ENCODE data around the gene DYSF.

Gene DYSF

GRCh38 chr2:71554028-71554705 is 100.8 kb downstream of the DYSF start:
- DNase-seq (ENCODE audit: low spot score): no peak

- DNase-seq (ENCODE audit: low spot score): no peak
Measured at GRCh38 chr2:71554706-71555056, 101.3 kb downstream of the DYSF start.

GRCh38 chr2:71555798-71556454 is 102.6 kb downstream of the DYSF start:
- DNase-seq (ENCODE audit: low spot score): no peak

GRCh38 chr2:71556692-71557250 is 103.4 kb downstream of the DYSF start:
- DNase-seq (ENCODE audit: low spot score): no peak

GRCh38 chr2:71557321-71557720 is 104.0 kb downstream of the DYSF start:
- no peak for DNase-seq (ENCODE audit: low spot score)

- DNase-seq (ENCODE audit: low spot score): no peak
Measured at GRCh38 chr2:71558300-71559051, 105.1 kb downstream of the DYSF start.

GRCh38 chr2:71559080-71559827 is 105.9 kb downstream of the DYSF start:
- DNase-seq (ENCODE audit: low spot score): no peak

GRCh38 chr2:71559828-71560637 is 106.7 kb downstream of the DYSF start:
- no peak for DNase-seq (ENCODE audit: low spot score)

GRCh38 chr2:71560638-71561011 is 107.3 kb downstream of the DYSF start:
- DNase-seq (ENCODE audit: low spot score): no peak

GRCh38 chr2:71561441-71562267 is 108.3 kb downstream of the DYSF start:
- no peak for DNase-seq (ENCODE audit: low spot score)

GRCh38 chr2:71562518-71562917 is 109.2 kb downstream of the DYSF start:
- DNase-seq (ENCODE audit: low spot score): no peak

GRCh38 chr2:71563872-71564271 is 110.5 kb downstream of the DYSF start:
- DNase-seq (ENCODE audit: low spot score): peak; percentile 77

GRCh38 chr2:71564361-71564760 is 111.0 kb downstream of the DYSF start:
- DNase-seq (ENCODE audit: low spot score): no peak

- DNase-seq (ENCODE audit: low spot score): no peak
Measured at GRCh38 chr2:71564790-71565189, 111.4 kb downstream of the DYSF start.

- peak; percentile 78 for DNase-seq (ENCODE audit: low spot score)
Measured at GRCh38 chr2:71566372-71566771, 113.0 kb downstream of the DYSF start.

GRCh38 chr2:71567625-71568024 is 114.3 kb downstream of the DYSF start:
- no peak for DNase-seq (ENCODE audit: low spot score)

GRCh38 chr2:71568103-71568502 is 114.7 kb downstream of the DYSF start:
- DNase-seq (ENCODE audit: low spot score): no peak

- no peak for DNase-seq (ENCODE audit: low spot score)
Measured at GRCh38 chr2:71570511-71570910, 117.2 kb downstream of the DYSF start.

- no peak for DNase-seq (ENCODE audit: low spot score)
Measured at GRCh38 chr2:71570951-71571460, 117.6 kb downstream of the DYSF start.

- no peak for DNase-seq (ENCODE audit: low spot score)
Measured at GRCh38 chr2:71571945-71572344, 118.6 kb downstream of the DYSF start.

Measured in AG20443 (cell line).